GM12878 (cell line): ENCODE data around the gene AMN1.

ENCODE experiments used
- CTCF ChIP-seq, 3 experiments: IDR thresholded peaks in 2 of 3; conservative IDR thresholded peaks in 1 of 3; 2 replicates each; pipeline ENCODE4 v1.5.1; 2011; ENCODE audit warnings: low read depth in 3 of 3, low read length in 3 of 3, mild to moderate bottlenecking in 3 of 3, control low read depth in 2 of 3, moderate library complexity in 2 of 3, inconsistent platforms in 1 of 3, mixed read lengths in 1 of 3; ENCODE audit not compliant: control insufficient read depth in 2 of 3, insufficient read depth in 1 of 3; ENCODE audit errors: extremely low read depth in 1 of 3
- TAF1 ChIP-seq: IDR thresholded peaks from 2 replicates; pipeline ENCODE4 v1.6.1; 2011; ENCODE audit warnings: mild to moderate bottlenecking, low read depth, low read length, borderline replicate concordance
- ZNF24 ChIP-seq: fragments of 450-650 bp; IDR thresholded peaks from 2 replicates; pipeline ENCODE4 v1.6.1; 2017; ENCODE audit warnings: antibody characterized with exemption, mild to moderate bottlenecking

- TF ChIP-seq CTCF (IDR thresholded peaks at IDR 0.05 in 2 of 3, conservative IDR thresholded peaks at IDR 0.05 in 1 of 3; ENCODE audit: control insufficient read depth in 2 of 3, extremely low read depth in 1 of 3, insufficient read depth in 1 of 3, low read depth in 3 of 3, low read length in 3 of 3) (no peak), TAF1 (no peak), ZNF24 (no peak)
Measured at GRCh38 chr12:31633464-31633863, 95.4 kb downstream of the AMN1 start.
